ENCODE data around the gene SERGEF. TPM values are rescaled to one million over a fixed set of nuclear protein-coding genes. Genes with fewer than 3 reads are reported as not detected.

The SERGEF gene
- total RNA-seq, 2 donors from 2014 or later, result 26.7 to 42.1 TPM

DNA sequence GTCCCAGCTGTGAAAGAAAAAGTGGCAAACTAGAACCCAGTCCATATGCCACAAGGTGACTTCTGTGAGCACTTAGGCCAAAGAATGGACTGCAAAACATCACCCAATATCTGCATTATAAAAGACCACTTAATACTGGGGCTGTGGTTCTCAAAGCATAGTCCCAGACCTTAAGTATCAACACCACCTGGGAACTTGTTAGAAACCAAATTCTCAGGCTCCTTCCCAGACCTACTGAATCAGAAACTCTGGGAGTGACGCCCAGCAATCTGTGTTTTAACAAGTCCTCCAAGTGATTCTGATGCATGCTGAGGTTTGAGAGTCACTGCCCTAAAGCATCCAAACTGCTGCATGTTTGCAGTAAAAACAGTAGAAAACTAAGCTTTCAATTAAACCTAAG, 81.3 kb downstream of the SERGEF start:
- H3K27ac Mint-ChIP-seq, result no peak overlapping the region
- no peaks in the 10 kb centered on the region for H3K27me3 Mint-ChIP-seq (ENCODE audit: insufficient read depth)
- Histone ChIP-seq H3K27ac (ENCODE audit: low read depth, low read length) (no peak overlapping the region), H3K9ac (ENCODE audit: extremely low read depth, low read length, poor library complexity, severe bottlenecking) (no peak overlapping the region), H3K4me1 (ENCODE audit: control insufficient read depth, insufficient read depth, low read length) (no peaks in the 10 kb centered on the region), H3K27me3 (ENCODE audit: control insufficient read depth, insufficient read depth, low read length, poor library complexity, severe bottlenecking) (no peaks in the 10 kb centered on the region), H3K9me3 (ENCODE audit: control insufficient read depth, low read length) (no peaks in the 10 kb centered on the region), H3K36me3 (ENCODE audit: control insufficient read depth, insufficient read depth, low read length) (no peaks in the 10 kb centered on the region), H3K4me3 (ENCODE audit: low read length) (no peak overlapping the region)
- DNase-seq, result peak; percentile 65
- H3K4me1 Mint-ChIP-seq, result no peaks in the 10 kb centered on the region
- 82 to 91% methylated on average over 1 of the region's 1 CpG for WGBS, 2 experiments (ENCODE audit: insufficient coverage in 1 of 2, insufficient read length in 1 of 2)
- TF ChIP-seq, protein P1, sequence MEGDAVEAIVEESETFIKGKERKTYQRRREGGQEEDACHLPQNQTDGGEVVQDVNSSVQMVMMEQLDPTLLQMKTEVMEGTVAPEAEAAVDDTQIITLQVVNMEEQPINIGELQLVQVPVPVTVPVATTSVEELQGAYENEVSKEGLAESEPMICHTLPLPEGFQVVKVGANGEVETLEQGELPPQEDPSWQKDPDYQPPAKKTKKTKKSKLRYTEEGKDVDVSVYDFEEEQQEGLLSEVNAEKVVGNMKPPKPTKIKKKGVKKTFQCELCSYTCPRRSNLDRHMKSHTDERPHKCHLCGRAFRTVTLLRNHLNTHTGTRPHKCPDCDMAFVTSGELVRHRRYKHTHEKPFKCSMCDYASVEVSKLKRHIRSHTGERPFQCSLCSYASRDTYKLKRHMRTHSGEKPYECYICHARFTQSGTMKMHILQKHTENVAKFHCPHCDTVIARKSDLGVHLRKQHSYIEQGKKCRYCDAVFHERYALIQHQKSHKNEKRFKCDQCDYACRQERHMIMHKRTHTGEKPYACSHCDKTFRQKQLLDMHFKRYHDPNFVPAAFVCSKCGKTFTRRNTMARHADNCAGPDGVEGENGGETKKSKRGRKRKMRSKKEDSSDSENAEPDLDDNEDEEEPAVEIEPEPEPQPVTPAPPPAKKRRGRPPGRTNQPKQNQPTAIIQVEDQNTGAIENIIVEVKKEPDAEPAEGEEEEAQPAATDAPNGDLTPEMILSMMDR (conservative IDR thresholded peaks at IDR 0.05), result no peak
- no peaks in the 10 kb centered on the region for H3K36me3 Mint-ChIP-seq (ENCODE audit: low read depth)
- H3K4me3 Mint-ChIP-seq, result no peak overlapping the region
- H3K9me3 Mint-ChIP-seq, result no peaks in the 10 kb centered on the region

DNA sequence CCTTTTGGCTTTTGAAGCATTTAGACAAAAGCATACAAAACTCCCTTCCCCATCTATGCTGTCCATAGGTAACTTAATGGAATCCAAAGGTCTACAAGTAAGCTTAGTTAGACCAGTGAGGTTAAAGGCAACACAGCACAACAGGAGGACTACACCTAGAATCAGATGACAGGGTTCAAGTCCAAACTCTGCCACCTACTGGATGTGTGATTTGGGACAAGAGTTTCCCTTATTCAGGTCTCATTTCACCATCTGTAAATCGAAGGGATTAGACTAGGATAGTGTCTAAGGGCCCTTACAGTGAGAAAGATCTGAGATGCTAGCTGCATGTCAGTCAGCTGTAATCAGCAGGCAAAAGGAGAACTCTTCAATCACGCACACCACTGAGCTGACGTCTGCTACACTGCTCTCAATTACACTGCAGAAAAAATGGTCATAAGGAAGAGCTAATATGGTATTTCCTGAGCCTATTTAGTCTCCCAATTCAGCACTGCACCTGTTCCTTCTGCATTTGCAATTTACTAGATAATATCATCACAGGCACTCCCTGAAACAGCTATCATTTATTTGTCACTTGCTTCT, 82.2 kb downstream of the SERGEF start:
- TF ChIP-seq, protein P1 (conservative IDR thresholded peaks at IDR 0.05), result peak; percentile 47
- Mint-ChIP-seq H3K27me3 (ENCODE audit: insufficient read depth) (no peaks in the 10 kb centered on the region), H3K9me3 (no peaks in the 10 kb centered on the region), H3K4me3 (no peak overlapping the region), H3K4me1 (no peaks in the 10 kb centered on the region), H3K36me3 (ENCODE audit: low read depth) (no peaks in the 10 kb centered on the region), H3K27ac (no peak overlapping the region)
- Histone ChIP-seq H3K4me1 (ENCODE audit: control insufficient read depth, insufficient read depth, low read length) (no peaks in the 10 kb centered on the region), H3K9ac (ENCODE audit: extremely low read depth, low read length, poor library complexity, severe bottlenecking) (no peak overlapping the region), H3K9me3 (ENCODE audit: control insufficient read depth, low read length) (no peaks in the 10 kb centered on the region), H3K36me3 (ENCODE audit: control insufficient read depth, insufficient read depth, low read length) (no peaks in the 10 kb centered on the region), H3K27ac (ENCODE audit: low read depth, low read length) (no peak overlapping the region), H3K4me3 (ENCODE audit: low read length) (no peak overlapping the region), H3K27me3 (ENCODE audit: control insufficient read depth, insufficient read depth, low read length, poor library complexity, severe bottlenecking) (no peaks in the 10 kb centered on the region)
- DNase-seq, result no peak
- WGBS, 2 experiments (ENCODE audit: insufficient coverage in 1 of 2, insufficient read length in 1 of 2), result 83 to 85% methylated on average over 2 to 3 of the region's 3 CpGs

DNA sequence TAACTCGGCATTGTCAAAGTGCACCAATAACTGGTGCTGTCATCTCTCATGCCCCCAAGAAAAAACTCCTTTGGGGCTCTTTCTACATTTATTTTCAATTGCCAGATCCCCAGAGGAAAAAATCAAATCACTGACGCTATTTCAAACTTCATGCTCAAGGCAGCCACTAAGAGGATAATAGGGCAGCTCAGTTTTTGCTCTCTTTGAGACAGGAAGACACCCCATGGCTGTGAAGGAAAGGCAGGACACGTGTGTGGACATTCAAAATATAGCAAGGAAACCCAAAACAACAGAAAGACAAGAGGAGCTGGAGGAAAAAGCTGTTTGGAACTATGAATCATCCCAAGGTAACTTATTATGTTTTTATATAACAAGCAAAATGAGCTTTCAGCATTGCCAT, 83.7 kb downstream of the SERGEF start:
- Mint-ChIP-seq H3K9me3 (no peaks in the 10 kb centered on the region), H3K4me3 (no peak overlapping the region), H3K4me1 (peaks cover 6% of the 10 kb centered on the region), H3K27me3 (ENCODE audit: insufficient read depth) (no peaks in the 10 kb centered on the region), H3K27ac (no peak overlapping the region), H3K36me3 (ENCODE audit: low read depth) (no peaks in the 10 kb centered on the region)
- TF ChIP-seq, protein P1 (conservative IDR thresholded peaks at IDR 0.05), result no peak
- WGBS, 2 experiments (ENCODE audit: insufficient coverage in 1 of 2, insufficient read length in 1 of 2), result 75 to 80% methylated on average over 2 to 3 of the region's 3 CpGs
- DNase-seq, result no peak
- no peak overlapping the region for H3K9ac ChIP-seq (ENCODE audit: extremely low read depth, low read length, poor library complexity, severe bottlenecking)
- H3K4me1 ChIP-seq (ENCODE audit: control insufficient read depth, insufficient read depth, low read length), result no peaks in the 10 kb centered on the region
- no peaks in the 10 kb centered on the region for H3K27me3 ChIP-seq (ENCODE audit: control insufficient read depth, insufficient read depth, low read length, poor library complexity, severe bottlenecking)
- H3K4me3 ChIP-seq (ENCODE audit: low read length), result no peak overlapping the region
- H3K36me3 ChIP-seq (ENCODE audit: control insufficient read depth, insufficient read depth, low read length), result no peaks in the 10 kb centered on the region
- H3K27ac ChIP-seq (ENCODE audit: low read depth, low read length), result no peak overlapping the region
- H3K9me3 ChIP-seq (ENCODE audit: control insufficient read depth, low read length), result no peaks in the 10 kb centered on the region
